ENCODE data around the gene CEP57L1. TPM values are rescaled to one million over a fixed set of nuclear protein-coding genes. Genes with fewer than 3 reads are reported as not detected.
A peak's percentile ranks its signal among the peaks of the same experiment; 100 is the strongest.

Gene CEP57L1
- total RNA-seq, 1 donor from 2014 or later: 13.5 TPM

GRCh38 chr6:109170333-109170732 is 75.0 kb downstream of the CEP57L1 start:
- H3K4me3 ChIP-seq (ENCODE audit: low read depth, low read length): no peak overlapping the region
- no peak for TF ChIP-seq CTCF (conservative IDR thresholded peaks at IDR 0.05; ENCODE audit: low read depth, low read length)
- no peak for DNase-seq (ENCODE audit: low read depth)

GRCh38 chr6:109172101-109172746 is 76.9 kb downstream of the CEP57L1 start:
- no peak for DNase-seq (ENCODE audit: low read depth)
- TF ChIP-seq CTCF (conservative IDR thresholded peaks at IDR 0.05; ENCODE audit: low read depth, low read length): no peak

GRCh38 chr6:109174916-109175315 is 79.6 kb downstream of the CEP57L1 start:
- H3K4me3 ChIP-seq (ENCODE audit: low read depth, low read length): no peak overlapping the region
- TF ChIP-seq CTCF (conservative IDR thresholded peaks at IDR 0.05; ENCODE audit: low read depth, low read length): no peak
- no peak for DNase-seq (ENCODE audit: low read depth)

More at GRCh38 chr6:109172101-109172746, 76.9 kb downstream of the CEP57L1 start:
- no peak overlapping the region for H3K4me3 ChIP-seq (ENCODE audit: low read depth, low read length)

- no peak for TF ChIP-seq CTCF (conservative IDR thresholded peaks at IDR 0.05; ENCODE audit: low read depth, low read length)
- H3K4me3 ChIP-seq (ENCODE audit: low read depth, low read length): no peak overlapping the region
- no peak for DNase-seq (ENCODE audit: low read depth)
Measured at GRCh38 chr6:109178921-109179320, 83.6 kb downstream of the CEP57L1 start.

- H3K4me3 ChIP-seq (ENCODE audit: low read depth, low read length): no peak overlapping the region
- TF ChIP-seq CTCF (conservative IDR thresholded peaks at IDR 0.05; ENCODE audit: low read depth, low read length): no peak
- DNase-seq (ENCODE audit: low read depth): no peak
Measured at GRCh38 chr6:109179507-109179906, 84.2 kb downstream of the CEP57L1 start.

DNA sequence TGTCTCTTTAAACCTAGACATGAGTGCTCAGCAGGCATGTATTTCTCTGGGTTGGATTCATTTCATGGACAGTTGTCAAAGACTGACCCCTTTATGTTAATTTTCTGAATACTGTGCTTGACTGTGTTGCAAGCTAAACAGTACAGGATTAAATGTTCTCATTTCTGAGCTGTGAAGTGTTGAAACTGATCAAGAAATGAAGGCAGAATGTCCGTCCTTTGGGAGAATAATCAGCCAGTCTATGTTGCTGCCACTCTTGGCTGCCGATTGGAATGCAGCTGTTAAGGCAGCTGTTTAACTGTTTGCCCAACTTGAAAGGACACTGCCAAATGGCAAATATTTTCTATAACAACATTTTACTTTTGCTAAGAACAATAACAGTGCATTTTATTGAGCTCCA is 87.3 kb downstream of the CEP57L1 start:
- no peak for TF ChIP-seq CTCF (conservative IDR thresholded peaks at IDR 0.05; ENCODE audit: low read depth, low read length)
- no peak for DNase-seq (ENCODE audit: low read depth)
- no peak overlapping the region for H3K4me3 ChIP-seq (ENCODE audit: low read depth, low read length)

GRCh38 chr6:109183109-109183650 is 87.9 kb downstream of the CEP57L1 start:
- no peak for DNase-seq (ENCODE audit: low read depth)
- H3K4me3 ChIP-seq (ENCODE audit: low read depth, low read length): no peak overlapping the region
- peak; percentile 24 for TF ChIP-seq CTCF (conservative IDR thresholded peaks at IDR 0.05; ENCODE audit: low read depth, low read length)
